HG03060 (cell line): ENCODE data around the gene ZNF234.
"Not testable (repeated sequence)": the region's sequence is repeated elsewhere in the genome, so short reads cannot be mapped to it uniquely, and the experiment has no call there.

Experiments
- ATAC-seq: cut with Tn5 transposase; IDR thresholded peaks from one replicate; pipeline ENCODE4 v1.9.1; 2021; ENCODE audit warnings: low read depth, moderate number of reproducible peaks; ENCODE audit not compliant: unreplicated experiment

ZNF234 gene

GRCh38 chr19:44141191-44142058, at the start of gene ZNF234:
TSS of gene ZNF234 (plus strand) at chr19:44141554. CDS start at chr19:44144633, 3,079 bp downstream.
- ATAC-seq: no peak

- ATAC-seq: no peak
Observed at GRCh38 chr19:44092108-44092507, 49.2 kb upstream of the ZNF234 start.

- ATAC-seq: peak; percentile 61
Observed at GRCh38 chr19:44093931-44094765, 47.2 kb upstream of the ZNF234 start, which contains the start of gene ZNF224. TSS of gene ZNF224 (plus strand) at chr19:44094361. CDS start at chr19:44097874, 3,513 bp downstream.

- ATAC-seq: no peak
Observed at GRCh38 chr19:44107751-44108150, 33.6 kb upstream of the ZNF234 start.

GRCh38 chr19:44109458-44109857, 31.9 kb upstream of the ZNF234 start:
- no peak for ATAC-seq

- no peak for ATAC-seq
Observed at GRCh38 chr19:44111910-44112463, 29.4 kb upstream of the ZNF234 start.

GRCh38 chr19:44112802-44113137, 28.6 kb upstream of the ZNF234 start:
- ATAC-seq: no peak

- ATAC-seq: peak; percentile 66
Observed at GRCh38 chr19:44113138-44113783, 28.1 kb upstream of the ZNF234 start, which contains the start of gene ZNF225. TSS of gene ZNF225 (plus strand) at chr19:44113399. CDS start at chr19:44115828, 2,429 bp downstream.

GRCh38 chr19:44113784-44114390, 27.5 kb upstream of the ZNF234 start:
- no peak for ATAC-seq

- not testable (repeated sequence) for ATAC-seq
Observed at GRCh38 chr19:44121162-44121561, 20.2 kb upstream of the ZNF234 start.

GRCh38 chr19:44131955-44132354, 9.4 kb upstream of the ZNF234 start:
- ATAC-seq: no peak

- ATAC-seq: no peak
Observed at GRCh38 chr19:44142059-44142433, 692 bp downstream of the ZNF234 start.

GRCh38 chr19:44149776-44150175, 8.4 kb downstream of the ZNF234 start:
- ATAC-seq: no peak

- ATAC-seq: no peak
Observed at GRCh38 chr19:44151491-44151890, 10.1 kb downstream of the ZNF234 start.

GRCh38 chr19:44156475-44156874, 15.1 kb downstream of the ZNF234 start:
- no peak for ATAC-seq

- ATAC-seq: no peak
Observed at GRCh38 chr19:44163789-44164188, 22.4 kb downstream of the ZNF234 start.

GRCh38 chr19:44164327-44164672, 22.9 kb downstream of the ZNF234 start:
- no peak for ATAC-seq

GRCh38 chr19:44164673-44165512, 23.5 kb downstream of the ZNF234 start, which contains the start of gene ZNF226:
TSS of gene ZNF226 (plus strand) at chr19:44165100. CDS start at chr19:44170081, 4,981 bp downstream.
- peak; percentile 65 for ATAC-seq

- ATAC-seq: not testable (repeated sequence)
Observed at GRCh38 chr19:44170660-44171059, 29.3 kb downstream of the ZNF234 start.
